DMS114 treated with DMSO at 0.1 percent for 48 hours (cell line): ENCODE results near the gene BMP2.

ENCODE experiments used
- DNase-seq: peaks from one replicate; lab custom pipeline; 2025; ENCODE audit not compliant: unreplicated experiment; lab: John Stamatoyannopoulos, UW

BMP2 gene

DNA sequence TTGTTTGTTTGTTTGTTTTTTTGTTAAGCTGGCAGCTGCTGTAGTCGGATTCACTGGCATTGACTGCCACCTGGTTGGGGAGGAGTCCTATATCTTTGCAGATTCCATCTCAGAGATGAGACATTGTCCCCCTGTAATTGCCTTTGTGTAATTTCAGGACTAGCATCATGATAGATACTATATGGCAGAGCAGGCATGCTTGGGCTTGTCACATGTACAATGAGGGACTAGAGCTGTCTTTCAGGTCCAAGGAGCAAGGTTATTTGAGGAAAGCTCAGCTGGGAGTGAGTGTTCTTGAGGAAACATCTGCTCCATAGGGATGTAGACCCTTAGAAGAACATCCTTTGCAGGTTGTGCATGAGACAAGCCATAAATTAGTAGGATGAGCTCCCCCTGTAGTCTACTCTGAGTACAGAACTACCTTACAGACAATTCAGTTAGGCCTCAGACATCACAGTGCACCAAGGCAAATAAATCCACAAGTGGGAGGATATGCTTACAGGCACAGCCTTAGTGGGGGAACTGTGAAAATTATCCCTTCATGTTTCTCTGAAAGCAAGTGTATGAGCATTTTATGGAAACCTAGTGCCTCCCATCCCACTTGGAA is 62.1 kb downstream of the BMP2 start:
- no peak for DNase-seq
